ENCODE results near the gene SF3A1. TPM values are rescaled to one million over a fixed set of nuclear protein-coding genes. Genes with fewer than 3 reads are reported as not detected.
"Not testable (repeated sequence)": the region's sequence is repeated elsewhere in the genome, so short reads cannot be mapped to it uniquely, and the experiment has no call there.

The SF3A1 gene
- total RNA-seq, result 100 to 1,000 TPM; 243 to 244 TPM

DNA sequence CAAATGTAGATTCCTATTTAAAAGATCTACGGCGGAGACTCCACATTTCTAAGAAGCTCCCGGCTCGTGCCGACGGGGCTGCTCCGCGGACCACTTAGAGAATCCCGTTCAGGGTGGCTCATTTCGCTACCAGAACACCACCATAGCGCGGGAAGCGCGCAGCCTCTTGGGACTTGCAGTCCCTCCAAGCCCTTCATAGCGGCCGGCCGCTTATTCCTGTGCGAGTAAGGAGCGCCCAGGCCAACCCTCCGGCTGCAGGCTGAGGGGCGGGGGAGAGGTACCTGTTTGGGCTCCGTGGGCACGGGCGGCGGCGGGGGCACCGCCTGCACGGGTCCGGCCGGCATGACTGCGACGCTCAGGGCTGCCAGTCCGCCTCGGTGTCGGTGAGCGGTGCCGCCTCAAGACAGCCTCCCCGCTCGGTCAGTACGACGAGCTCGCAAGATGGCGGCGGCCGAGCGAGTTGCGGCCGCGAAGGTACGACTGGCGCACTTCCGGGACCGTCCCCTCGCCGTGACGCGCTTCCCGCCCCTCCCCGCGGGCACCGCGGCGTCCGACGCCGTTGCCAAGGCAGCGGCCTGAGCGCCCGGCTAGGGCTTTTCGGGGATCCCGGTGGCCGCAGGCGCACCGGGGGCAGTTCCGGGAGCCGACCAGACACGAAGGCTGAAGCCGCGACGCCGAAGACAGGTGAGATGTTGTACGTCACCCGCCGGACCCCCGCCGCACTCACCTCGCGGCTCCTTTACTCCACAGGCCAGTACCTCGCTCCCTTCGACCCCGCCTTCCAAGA lies at the start of gene SF3A1, which contains the start of gene CCDC157:
TSS of gene SF3A1 (minus strand) at position 446 of the 787 bp plus-strand sequence. CDS start at position 344, 102 bp downstream.
TSS of gene CCDC157 (plus strand) at position 559 of the 787 bp plus-strand sequence. CDS start 8,994 bp downstream, outside the sequence.
- peak; percentile 92 for DNase-seq
- no peaks in the 10 kb centered on the region for H3K27me3 Mint-ChIP-seq
- no peaks in the 10 kb centered on the region for H3K9me3 Mint-ChIP-seq
- peaks cover 38% of the 10 kb centered on the region for H3K4me1 Mint-ChIP-seq
- peak within 1 kb of the TSS; percentile 91 for H3K4me3 Mint-ChIP-seq
- H3K27ac Mint-ChIP-seq, result peak within 1 kb of the TSS; percentile 89
- H3K36me3 Mint-ChIP-seq, result peaks cover 34% of the 10 kb centered on the region

DNA sequence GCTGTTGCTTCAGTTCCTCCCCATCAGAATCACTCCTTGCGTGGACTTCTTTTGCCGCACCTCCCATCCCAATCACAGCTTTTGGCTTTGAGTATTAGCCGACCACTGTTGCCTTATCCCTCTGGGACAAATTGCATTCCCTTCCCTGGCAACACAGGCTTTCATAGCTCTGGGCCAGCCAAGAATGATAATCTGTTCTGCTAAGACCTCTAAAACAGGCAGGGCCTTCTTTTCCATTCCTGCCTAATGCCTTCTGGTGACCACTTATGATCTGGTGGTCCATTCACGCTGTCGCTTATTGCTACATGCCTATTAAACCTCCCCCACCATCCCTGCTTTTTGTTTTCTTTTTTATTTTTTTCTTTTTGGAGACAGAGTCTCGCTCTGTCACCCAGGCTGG lies 49.7 kb upstream of the SF3A1 start:
- no peaks in the 10 kb centered on the region for H3K9me3 Mint-ChIP-seq
- no peaks in the 10 kb centered on the region for H3K27me3 Mint-ChIP-seq
- H3K4me1 Mint-ChIP-seq, result peaks cover 16% of the 10 kb centered on the region
- DNase-seq, result no peak
- no peak overlapping the region for H3K4me3 Mint-ChIP-seq
- H3K27ac Mint-ChIP-seq, result no peak overlapping the region
- peaks cover 6% of the 10 kb centered on the region for H3K36me3 Mint-ChIP-seq

GRCh38 chr22:30405731-30406130 lies 49.0 kb upstream of the SF3A1 start:
- H3K4me1 Mint-ChIP-seq, result peaks cover 11% of the 10 kb centered on the region
- H3K27me3 Mint-ChIP-seq, result no peaks in the 10 kb centered on the region
- DNase-seq, result no peak
- no peaks in the 10 kb centered on the region for H3K9me3 Mint-ChIP-seq
- H3K27ac Mint-ChIP-seq, result no peak overlapping the region
- H3K36me3 Mint-ChIP-seq, result peaks cover 3% of the 10 kb centered on the region
- no peak overlapping the region for H3K4me3 Mint-ChIP-seq

- no peak overlapping the region for H3K4me3 Mint-ChIP-seq
- peaks cover 4% of the 10 kb centered on the region for H3K36me3 Mint-ChIP-seq
- H3K9me3 Mint-ChIP-seq, result no peaks in the 10 kb centered on the region
- H3K27ac Mint-ChIP-seq, result no peak overlapping the region
- H3K27me3 Mint-ChIP-seq, result no peaks in the 10 kb centered on the region
- peaks cover 13% of the 10 kb centered on the region for H3K4me1 Mint-ChIP-seq
- no peak for DNase-seq
Measured at GRCh38 chr22:30404307-30404706, 47.6 kb upstream of the SF3A1 start.

GRCh38 chr22:30402766-30403104 lies 46.0 kb upstream of the SF3A1 start:
- not testable (repeated sequence) for H3K36me3 Mint-ChIP-seq, H3K4me3 Mint-ChIP-seq, H3K27ac Mint-ChIP-seq, DNase-seq, H3K27me3 Mint-ChIP-seq, H3K9me3 Mint-ChIP-seq
- peaks cover 22% of the 10 kb centered on the region for H3K4me1 Mint-ChIP-seq

- DNase-seq, result no peak
- Mint-ChIP-seq H3K36me3 (peaks cover 3% of the 10 kb centered on the region), H3K4me3 (no peak overlapping the region), H3K4me1 (peaks cover 25% of the 10 kb centered on the region), H3K27ac (no peak overlapping the region), H3K9me3 (no peaks in the 10 kb centered on the region), H3K27me3 (no peaks in the 10 kb centered on the region)
Measured at GRCh38 chr22:30402028-30402765, 45.5 kb upstream of the SF3A1 start.

GRCh38 chr22:30401024-30401423 lies 44.3 kb upstream of the SF3A1 start:
- not testable (repeated sequence) for H3K36me3 Mint-ChIP-seq, H3K27me3 Mint-ChIP-seq, DNase-seq, H3K9me3 Mint-ChIP-seq, H3K27ac Mint-ChIP-seq, H3K4me3 Mint-ChIP-seq
- peaks cover 32% of the 10 kb centered on the region for H3K4me1 Mint-ChIP-seq

DNA sequence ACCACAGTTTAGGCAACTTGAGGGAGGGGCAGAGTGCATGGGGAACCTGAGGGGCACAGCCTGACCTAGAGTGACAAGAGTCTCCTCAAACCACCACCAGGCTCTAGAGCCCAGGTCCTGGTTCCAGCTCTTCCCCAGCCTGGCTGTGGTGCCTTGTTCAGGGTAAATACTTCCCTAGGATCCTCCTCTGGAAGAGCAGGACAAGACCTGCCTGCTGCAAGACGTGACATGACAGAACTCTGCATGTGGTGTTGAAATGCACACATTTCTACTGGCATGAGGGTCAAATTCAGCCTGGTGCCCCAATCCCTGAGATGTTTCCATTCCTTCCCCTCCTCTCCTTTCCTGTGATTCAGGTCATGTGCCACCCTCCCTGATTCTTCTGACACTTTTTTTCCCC lies 43.5 kb upstream of the SF3A1 start:
- Mint-ChIP-seq H3K27ac (no peak overlapping the region), H3K36me3 (peaks cover 3% of the 10 kb centered on the region), H3K4me3 (no peak overlapping the region), H3K4me1 (peaks cover 36% of the 10 kb centered on the region), H3K27me3 (no peaks in the 10 kb centered on the region), H3K9me3 (no peaks in the 10 kb centered on the region)
- DNase-seq, result no peak

GRCh38 chr22:30399718-30400117 lies 43.0 kb upstream of the SF3A1 start:
- no peaks in the 10 kb centered on the region for H3K9me3 Mint-ChIP-seq
- DNase-seq, result no peak
- no peaks in the 10 kb centered on the region for H3K27me3 Mint-ChIP-seq
- H3K4me1 Mint-ChIP-seq, result peaks cover 36% of the 10 kb centered on the region
- H3K4me3 Mint-ChIP-seq, result no peak overlapping the region
- H3K36me3 Mint-ChIP-seq, result peaks cover 3% of the 10 kb centered on the region
- H3K27ac Mint-ChIP-seq, result no peak overlapping the region

GRCh38 chr22:30398685-30399680 lies 42.3 kb upstream of the SF3A1 start:
- H3K27ac Mint-ChIP-seq, result peak overlapping the region; percentile 4

DNA sequence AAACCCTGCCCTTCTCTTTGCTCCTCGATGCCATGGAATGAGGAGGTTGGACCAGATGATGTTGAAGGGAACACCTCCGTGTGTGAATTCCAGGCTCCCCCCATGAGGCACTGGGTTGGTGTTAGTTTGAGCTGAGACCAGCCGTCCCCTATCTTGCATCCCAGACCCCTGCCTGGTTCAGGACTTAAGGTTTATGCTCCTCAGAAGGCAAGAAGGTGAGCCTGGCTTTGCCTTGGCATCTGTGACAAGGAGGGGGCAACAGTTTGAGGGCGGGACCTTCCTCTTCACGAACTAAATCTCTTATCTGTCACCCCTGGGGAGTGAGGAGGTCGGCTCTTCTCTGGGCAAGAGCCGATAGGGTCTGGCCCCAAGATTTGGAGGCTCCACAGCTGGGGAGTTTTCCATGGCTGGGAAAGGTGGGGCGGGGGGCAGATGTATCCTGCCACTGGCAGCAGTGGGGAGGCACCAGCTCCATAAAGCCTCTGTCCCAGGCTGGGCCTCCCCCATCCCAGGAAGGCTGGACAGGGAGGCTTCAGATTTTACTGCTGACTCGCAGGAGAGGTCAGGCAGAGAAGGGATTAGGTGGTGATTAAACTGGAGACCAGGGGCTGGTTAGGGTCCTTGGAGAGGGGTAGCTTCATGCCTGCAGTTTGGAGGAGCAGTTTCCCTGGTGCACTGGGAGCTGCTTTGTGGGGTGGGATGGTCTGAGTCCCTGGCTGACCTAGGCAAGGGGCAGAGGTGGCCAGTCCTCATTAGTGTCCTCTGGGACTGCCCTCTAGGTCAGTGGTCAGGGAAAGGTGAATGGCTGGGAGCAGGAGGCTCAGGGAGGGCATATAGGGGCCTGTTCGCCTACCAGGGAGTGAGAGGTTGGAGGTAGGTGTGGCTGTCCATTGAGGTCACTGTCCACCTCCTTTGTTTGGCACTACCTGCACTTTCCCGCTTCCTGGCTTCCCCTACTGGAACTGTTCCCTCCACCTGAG lies 41.3 kb upstream of the SF3A1 start:
- H3K9me3 Mint-ChIP-seq, result no peaks in the 10 kb centered on the region
- peaks cover 3% of the 10 kb centered on the region for H3K36me3 Mint-ChIP-seq
- DNase-seq, result no peak

More at GRCh38 chr22:30398685-30399680, 42.3 kb upstream of the SF3A1 start:
- no peaks in the 10 kb centered on the region for H3K9me3 Mint-ChIP-seq
- peaks cover 36% of the 10 kb centered on the region for H3K4me1 Mint-ChIP-seq
- DNase-seq, result no peak
- peak overlapping the region; percentile 52 for H3K4me3 Mint-ChIP-seq
- H3K27me3 Mint-ChIP-seq, result no peaks in the 10 kb centered on the region
- peaks cover 3% of the 10 kb centered on the region for H3K36me3 Mint-ChIP-seq

GRCh38 chr22:30396871-30397655 lies 40.4 kb upstream of the SF3A1 start, which contains the start of gene SEC14L2:
Gene SEC14L2, plus strand, starts transcription at chr22:30397018. Its CDS starts 99 bp downstream, at chr22:30397117.
- peak; percentile 69 for DNase-seq
- H3K9me3 Mint-ChIP-seq, result no peaks in the 10 kb centered on the region
- H3K27me3 Mint-ChIP-seq, result no peaks in the 10 kb centered on the region
- H3K4me1 Mint-ChIP-seq, result peaks cover 48% of the 10 kb centered on the region
- H3K27ac Mint-ChIP-seq, result peak within 1 kb of the TSS; percentile 54
- peaks cover 3% of the 10 kb centered on the region for H3K36me3 Mint-ChIP-seq
- peak within 1 kb of the TSS; percentile 86 for H3K4me3 Mint-ChIP-seq

More for the DNA sequence above, 41.3 kb upstream of the SF3A1 start:
- Mint-ChIP-seq H3K4me1 (peaks cover 42% of the 10 kb centered on the region), H3K27me3 (no peaks in the 10 kb centered on the region), H3K4me3 (peak overlapping the region; percentile 86), H3K27ac (peak overlapping the region; percentile 45)

DNA sequence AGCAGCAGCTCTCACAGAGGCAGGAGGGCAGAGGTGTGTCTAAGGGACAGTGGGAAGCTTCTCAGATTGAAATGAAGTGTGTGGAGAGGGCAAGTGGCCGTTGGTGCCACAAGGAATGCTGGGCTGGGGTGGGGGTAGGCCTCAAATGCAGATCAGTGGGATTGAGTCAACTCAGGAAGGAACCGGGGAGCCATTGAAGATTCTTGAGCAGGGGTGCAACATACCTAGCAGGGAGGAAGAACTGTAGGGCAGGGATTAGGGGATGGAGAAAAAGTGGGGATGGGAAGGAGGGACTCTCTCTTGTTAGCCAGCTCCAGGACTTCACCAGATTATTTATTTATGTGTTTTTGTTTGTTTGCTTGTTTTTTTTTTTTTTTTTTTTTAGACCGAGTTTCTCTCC lies 37.2 kb upstream of the SF3A1 start:
- H3K27ac Mint-ChIP-seq, result no peak overlapping the region
- H3K27me3 Mint-ChIP-seq, result no peaks in the 10 kb centered on the region
- peaks cover 49% of the 10 kb centered on the region for H3K4me1 Mint-ChIP-seq
- H3K4me3 Mint-ChIP-seq, result no peak overlapping the region
- no peaks in the 10 kb centered on the region for H3K9me3 Mint-ChIP-seq
- no peak for DNase-seq
- H3K36me3 Mint-ChIP-seq, result no peaks in the 10 kb centered on the region

All from activated naive CD8-positive, alpha-beta T cell treated with anti-CD3 and anti-CD28 coated beads for 36 hours (primary cell).